SK-N-SH (cell line): ENCODE results near the gene PTRH2. TPM values are rescaled to one million over a fixed set of nuclear protein-coding genes. Genes with fewer than 3 reads are reported as not detected.
"Not testable (repeated sequence)": the region's sequence is repeated elsewhere in the genome, so short reads cannot be mapped to it uniquely, and the experiment has no call there.

Experiments
- CTCF ChIA-PET: fragments of 300-600, 350-600 bp; formaldehyde crosslinking; extraction: SDS; loops from one replicate; lab custom pipeline; 2021; lab: Yijun Ruan, JAX
- POLR2A ChIA-PET: fragments of 350-600 bp; sonication (Branson Sonifier 250); formaldehyde crosslinking; extraction: SDS; loops from one replicate; lab custom pipeline; 2020; ENCODE audit warnings: antibody characterized with exemption, inconsistent platforms; lab: Yijun Ruan, JAX
- DNase-seq: peaks from one replicate; pipeline ENCODE4 v3.0.0; 2012
- H2AFZ ChIP-seq: fragments of 200-600 bp; sonication (generic); 2 replicates; pipeline ENCODE4 v1.8.1; 2016; ENCODE audit warnings: antibody characterized with exemption, mild to moderate bottlenecking, low read depth
- H3F3A ChIP-seq: fragments of 200-600 bp; sonication (generic); replicated peaks from 2 replicates; pipeline ENCODE3; 2016; ENCODE audit warnings: antibody characterized with exemption, mild to moderate bottlenecking; ENCODE audit not compliant: insufficient read depth
- H3K27ac ChIP-seq, 2 experiments: fragments of 200-500 bp in 1 of 2; fragments of 200-600 bp in 1 of 2; sonication (Bioruptor generic) in 1 of 2; sonication (generic), shearing (Covaris generic) in 1 of 2; 2 replicates each; pipeline versions ENCODE4 v1.5.1 to v1.6.1; 2014 to 2016; ENCODE audit warnings: low read depth in 2 of 2, inconsistent platforms in 1 of 2, low read length in 1 of 2, mild to moderate bottlenecking in 1 of 2, mixed read lengths in 1 of 2
- H3K27me3 ChIP-seq: fragments of 200-600 bp; sonication (generic), shearing (Covaris generic); 2 replicates; pipeline ENCODE4 v1.6.1; 2016; ENCODE audit warnings: mixed run types; ENCODE audit not compliant: insufficient read depth
- H3K36me3 ChIP-seq, 2 experiments: fragments of 200-500 bp in 1 of 2; fragments of 200-600 bp in 1 of 2; sonication (Bioruptor generic) in 1 of 2; sonication (generic) in 1 of 2; replicated peaks in 1 of 2; 2 replicates each; pipeline versions ENCODE3 to v1.5.1; 2014 to 2016; ENCODE audit warnings: low read length in 1 of 2, mild to moderate bottlenecking in 1 of 2; ENCODE audit not compliant: insufficient read depth in 2 of 2, control insufficient read depth in 1 of 2
- H3K4me1 ChIP-seq, 2 experiments: fragments of 200-500 bp in 1 of 2; fragments of 200-600 bp in 1 of 2; sonication (Bioruptor generic) in 1 of 2; sonication (generic), shearing (Covaris generic) in 1 of 2; 2 replicates each; pipeline versions ENCODE4 v1.5.1 to v1.6.1; 2014 to 2016; ENCODE audit warnings: low read depth in 1 of 2, low read length in 1 of 2, mixed run types in 1 of 2; ENCODE audit not compliant: insufficient read depth in 2 of 2, control insufficient read depth in 1 of 2
- H3K4me2 ChIP-seq: fragments of 200-600 bp; sonication (generic), shearing (Covaris generic); 2 replicates; pipeline ENCODE4 v1.6.1; 2017; ENCODE audit warnings: mixed run types
- H3K4me3 ChIP-seq, 2 experiments: fragments of 200-500 bp in 1 of 2; fragments of 200-600 bp in 1 of 2; sonication (Bioruptor generic) in 1 of 2; sonication (generic), shearing (Covaris generic) in 1 of 2; 2 replicates each; pipeline versions ENCODE4 v1.5.1 to v1.8.1; 2014 to 2016; ENCODE audit warnings: low read depth in 2 of 2, inconsistent platforms in 1 of 2, low read length in 1 of 2, mild to moderate bottlenecking in 1 of 2, mixed read lengths in 1 of 2, moderate library complexity in 1 of 2
- H3K79me2 ChIP-seq: fragments of 200-600 bp; sonication (generic); 2 replicates; pipeline ENCODE4 v1.8.1; 2017; ENCODE audit warnings: mild to moderate bottlenecking; ENCODE audit not compliant: insufficient read depth
- H3K9ac ChIP-seq: fragments of 200-600 bp; sonication (generic); 2 replicates; pipeline ENCODE4 v1.6.1; 2017; ENCODE audit warnings: mixed run types
- H3K9me2 ChIP-seq: fragments of 200-600 bp; sonication (generic); 2 replicates; pipeline ENCODE4 v1.6.1; 2017; ENCODE audit warnings: mixed run types
- H3K9me3 ChIP-seq: fragments of 200-600 bp; sonication (generic); 2 replicates; pipeline ENCODE4 v1.6.1; 2017; ENCODE audit warnings: mixed run types, mild to moderate bottlenecking, moderate library complexity
- H4K20me1 ChIP-seq: fragments of 200-600 bp; sonication (generic); 2 replicates; pipeline ENCODE4 v1.6.1; 2017; ENCODE audit warnings: mild to moderate bottlenecking, mixed run types; ENCODE audit not compliant: insufficient read depth
- CHD2 ChIP-seq: fragments of 150-350 bp; IDR thresholded peaks from 2 replicates; pipeline ENCODE4 v1.6.1; 2018; ENCODE audit warnings: low read length; ENCODE audit not compliant: partially characterized antibody
- CTCF ChIP-seq: fragments of 200-600 bp; sonication (generic); IDR thresholded peaks from 2 replicates; pipeline ENCODE4 v1.6.1; 2017; ENCODE audit warnings: antibody characterized with exemption, mild to moderate bottlenecking, moderate library complexity
- FOXM1 ChIP-seq: IDR thresholded peaks from 2 replicates; pipeline ENCODE4 v1.4.0; 2012; ENCODE audit warnings: low read depth, mild to moderate bottlenecking
- GABPA ChIP-seq: IDR thresholded peaks from 2 replicates; pipeline ENCODE4 v1.4.0; 2012; ENCODE audit warnings: low read depth, mild to moderate bottlenecking
- GATA2 ChIP-seq: sonication (generic); formaldehyde crosslinking; IDR thresholded peaks from 2 replicates; pipeline ENCODE4 v1.5.0; 2020; ENCODE audit warnings: mild to moderate bottlenecking, missing genetic modification reagents
- NFIC ChIP-seq: IDR thresholded peaks from 2 replicates; pipeline ENCODE4 v1.4.0; 2012; ENCODE audit warnings: borderline replicate concordance
- NRF1 ChIP-seq: IDR thresholded peaks from 2 replicates; pipeline ENCODE4 v1.6.1; 2012; ENCODE audit warnings: low read depth, mild to moderate bottlenecking, low read length
- RAD21 ChIP-seq: IDR thresholded peaks from 2 replicates; pipeline ENCODE4 v1.6.1; 2012; ENCODE audit warnings: mild to moderate bottlenecking, low read length
- RCOR1 ChIP-seq: fragments of 150-350 bp; IDR thresholded peaks from 2 replicates; pipeline ENCODE4 v1.6.1; 2017; ENCODE audit warnings: antibody characterized with exemption, low read length
- REST ChIP-seq: IDR thresholded peaks from 2 replicates; pipeline ENCODE4 v1.6.1; 2012; ENCODE audit warnings: mild to moderate bottlenecking, low read depth, low read length, moderate library complexity
- RFX5 ChIP-seq: IDR thresholded peaks from 2 replicates; pipeline ENCODE4 v1.6.1; 2012; ENCODE audit warnings: mild to moderate bottlenecking, improper control_type of control experiment, low read length
- SIN3A ChIP-seq: IDR thresholded peaks from 2 replicates; pipeline ENCODE4 v1.6.1; 2012; ENCODE audit warnings: low read depth, mild to moderate bottlenecking, low read length, moderate library complexity, borderline replicate concordance
- SMC3 ChIP-seq: IDR thresholded peaks from 2 replicates; pipeline ENCODE4 v1.6.1; 2012; ENCODE audit warnings: low read depth, low read length, improper control_type of control experiment
- TAF1 ChIP-seq: IDR thresholded peaks from 2 replicates; pipeline ENCODE4 v1.6.1; 2012; ENCODE audit warnings: low read depth, mild to moderate bottlenecking, low read length, moderate library complexity, borderline replicate concordance
- TCF12 ChIP-seq: IDR thresholded peaks from 2 replicates; pipeline ENCODE4 v1.4.0; 2012
- USF1 ChIP-seq: IDR thresholded peaks from 2 replicates; pipeline ENCODE4 v1.4.0; 2012; ENCODE audit warnings: low read depth, borderline replicate concordance
- YY1 ChIP-seq: IDR thresholded peaks from 2 replicates; pipeline ENCODE4 v1.4.0; 2012; ENCODE audit warnings: low read depth, mild to moderate bottlenecking
- ZBTB33 ChIP-seq: IDR thresholded peaks from 2 replicates; pipeline ENCODE4 v1.4.0; 2012; ENCODE audit warnings: low read depth, borderline replicate concordance
- WGBS: methylation state at CpG from one replicate; pipeline ENCODE4 v1.1.6; 2017; ENCODE audit warnings: low lambda C conversion rate; 5-methylcytosine and 5-hydroxymethylcytosine counted together
- polyA plus RNA-seq, 3 experiments: library from polyadenylated mRNA; depleted of rRNA; stranded (reverse); fragments of >200 nt; gene quantifications; 2 replicates each; pipeline ENCODE4 v1.2.3, GENCODE V29; 2012
- TF ChIP-seq, protein P1 (sequence below): IDR thresholded peaks from 2 replicates; pipeline ENCODE4; 2012

Gene PTRH2
- polyA plus RNA-seq, 1 of the 3 experiments (the other 2 are of a cell fraction), result 101 TPM

- Histone ChIP-seq H4K20me1 (peaks cover 45% of the 10 kb centered on the region), H3K9me2 (no peaks in the 10 kb centered on the region), H3K79me2 (peaks cover 87% of the 10 kb centered on the region), H3K4me2 (no peak overlapping the region), H3K27me3 (no peaks in the 10 kb centered on the region), H2AFZ (no peak overlapping the region), H3K4me1 (peaks cover 4 to 40% of the 10 kb centered on the region in 2 experiments; a peak in 3 of 4 replicates), H3F3A (peaks cover 78% of the 10 kb centered on the region), H3K4me3 (no peak overlapping the region), H3K9ac (no peak overlapping the region), H3K9me3 (no peaks in the 10 kb centered on the region), H3K36me3 (peaks cover 86 to 96% of the 10 kb centered on the region in 2 experiments), H3K27ac (peak overlapping the region in 1 of 2 experiments; percentile 8; a peak in 1 of 4 replicates)
- TF ChIP-seq YY1 (no peak), RFX5 (no peak), RAD21 (no peak), RCOR1 (no peak), ZBTB33 (no peak), REST (no peak), NRF1 (no peak), TAF1 (no peak), FOXM1 (no peak), SMC3 (no peak), CHD2 (no peak), NFIC (no peak), CTCF (no peak), SIN3A (no peak), GATA2 (no peak), USF1 (no peak), TCF12 (no peak), GABPA (no peak)
- TF ChIP-seq, protein P1, sequence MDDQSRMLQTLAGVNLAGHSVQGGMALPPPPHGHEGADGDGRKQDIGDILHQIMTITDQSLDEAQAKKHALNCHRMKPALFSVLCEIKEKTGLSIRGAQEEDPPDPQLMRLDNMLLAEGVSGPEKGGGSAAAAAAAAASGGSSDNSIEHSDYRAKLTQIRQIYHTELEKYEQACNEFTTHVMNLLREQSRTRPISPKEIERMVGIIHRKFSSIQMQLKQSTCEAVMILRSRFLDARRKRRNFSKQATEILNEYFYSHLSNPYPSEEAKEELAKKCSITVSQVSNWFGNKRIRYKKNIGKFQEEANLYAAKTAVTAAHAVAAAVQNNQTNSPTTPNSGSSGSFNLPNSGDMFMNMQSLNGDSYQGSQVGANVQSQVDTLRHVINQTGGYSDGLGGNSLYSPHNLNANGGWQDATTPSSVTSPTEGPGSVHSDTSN, result no peak
- ChIA-PET CTCF (no interaction called here), POLR2A (no interaction called here)
- 93% methylated on average over 5 of the region's 5 CpGs for WGBS
- no peak for DNase-seq
Observed at GRCh38 chr17:59666235-59666634, 41.0 kb downstream of the PTRH2 start.

DNA sequence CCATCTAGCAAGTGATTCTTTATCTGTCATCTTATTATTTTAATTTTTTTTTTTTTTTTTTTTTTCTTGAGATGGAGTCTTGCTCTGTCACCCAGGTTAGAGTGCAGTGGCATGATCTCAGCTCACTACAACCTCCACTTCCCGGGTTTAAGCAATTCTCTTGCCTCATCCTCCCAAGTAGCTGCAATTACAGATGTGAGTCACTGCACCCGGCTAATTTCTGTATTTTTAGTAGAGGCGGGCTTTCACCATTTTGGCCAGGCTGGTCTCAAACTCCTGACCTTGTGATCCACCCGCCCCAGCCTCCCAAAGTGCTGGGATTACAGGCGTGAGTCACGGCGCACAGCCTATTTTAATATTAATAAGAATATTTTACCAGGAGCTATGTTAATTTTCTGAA, 50.6 kb downstream of the PTRH2 start:
- 85% methylated on average over 7 of the region's 7 CpGs for WGBS
- H3K4me3 ChIP-seq, H3K9me2 ChIP-seq, H3K4me1 ChIP-seq, H3K27me3 ChIP-seq, DNase-seq, H4K20me1 ChIP-seq, H3K27ac ChIP-seq, H3K9ac ChIP-seq, H3K4me2 ChIP-seq, H2AFZ ChIP-seq: not testable (repeated sequence)
- Histone ChIP-seq H3F3A (peaks cover 38% of the 10 kb centered on the region), H3K9me3 (peaks cover 11% of the 10 kb centered on the region; the same call in 1 of the 2 replicates), H3K36me3 (peaks cover 73 to 96% of the 10 kb centered on the region in 2 experiments), H3K79me2 (peaks cover 93% of the 10 kb centered on the region)
- POLR2A ChIA-PET, result interaction anchor here (1.1 kb wide), 1 partner anchor 37 kb away, joined by 3 read pairs; the partner anchor contains the start of gene CLTC
- CTCF ChIA-PET, result interaction anchor here (0.8 to 1.7 kb wide), 4 partner anchors 10 to 764 kb away, joined by 3 to 4 read pairs (median 4); partner anchors contain the start of gene CLTC
